K562 (cell line): ENCODE results near the gene CEP120. TPM values are rescaled to one million over a fixed set of nuclear protein-coding genes. Genes with fewer than 3 reads are reported as not detected.

Experiments used
- ATAC-seq: fragments of 200-7000 bp; cut with Tn5 transposase; 3 replicates; pipeline ENCODE4 v1.9.1; 2020; ENCODE audit warnings: moderate library complexity
- BruUV-seq: library from RNA; stranded (reverse); fragments of 400-500 nt; replicated peaks from 2 replicates; lab custom pipeline; 2021; lab: Mats Ljungman, UMichigan
- CTCF ChIA-PET: fragments of 300-600 bp; formaldehyde crosslinking; extraction: SDS; loops from one replicate; lab custom pipeline; 2021; ENCODE audit warnings: low intra/inter-chr PET ratio; lab: Yijun Ruan, JAX
- POLR2A ChIA-PET: fragments of 300-600, 350-650 bp; sonication (Branson Sonifier 250); formaldehyde crosslinking; extraction: SDS; loops from one replicate; lab custom pipeline; 2021; ENCODE audit warnings: antibody characterized with exemption, inconsistent platforms; lab: Yijun Ruan, JAX
- DNase-seq, 4 experiments: peaks; one replicate each; pipeline versions ENCODE4 v3.0.0 to v3.0.0-alpha.2; 2011 to 2018; ENCODE audit warnings: low spot score in 3 of 4, mixed read lengths in 3 of 4; ENCODE audit errors: extremely low read depth in 1 of 4
- FAIRE-seq: peaks from 2 replicates; lab custom pipeline; 2011; peaks lifted over from hg19 to GRCh38; lab: Jason Lieb, UNC
- H2AFZ ChIP-seq: 2 replicates; pipeline ENCODE4 v1.6.0; 2011; ENCODE audit warnings: low read depth, low read length, control low read depth, inconsistent platforms
- H3K27ac ChIP-seq: fragments of 200-600 bp; 3 replicates; pipeline ENCODE4 v1.8.0; 2011; ENCODE audit warnings: low read depth, mild to moderate bottlenecking, control low read depth, inconsistent platforms, low read length, moderate library complexity, mixed read lengths; ENCODE audit errors: extremely low read depth
- H3K27me3 ChIP-seq, 2 experiments: fragments of 300-600 bp in 1 of 2; 2 replicates in 1 of 2; 3 replicates in 1 of 2; pipeline versions ENCODE4 v1.6.0 to v1.8.0; 2011; ENCODE audit warnings: inconsistent platforms in 2 of 2, low read length in 2 of 2, mild to moderate bottlenecking in 1 of 2, mixed read lengths in 1 of 2, moderate library complexity in 1 of 2; ENCODE audit not compliant: control insufficient read depth in 2 of 2, insufficient read depth in 2 of 2
- H3K36me3 ChIP-seq: fragments of 300-600 bp; 3 replicates; pipeline ENCODE4 v1.8.0; 2011; ENCODE audit warnings: mild to moderate bottlenecking, low read length, inconsistent platforms; ENCODE audit not compliant: control insufficient read depth, insufficient read depth
- H3K4me1 ChIP-seq, 2 experiments: fragments of 200-600 bp in 1 of 2; replicated peaks in 1 of 2; 2 replicates in 1 of 2; 3 replicates in 1 of 2; pipeline versions ENCODE4 v1.5.1 to v1.8.0; 2011; ENCODE audit warnings: inconsistent platforms in 2 of 2, low read length in 2 of 2, mild to moderate bottlenecking in 1 of 2, mixed read lengths in 1 of 2, moderate library complexity in 1 of 2; ENCODE audit not compliant: control insufficient read depth in 2 of 2, insufficient read depth in 2 of 2
- H3K4me2 ChIP-seq: 2 replicates; pipeline ENCODE4 v1.6.1; 2011; ENCODE audit warnings: low read length, control low read depth, inconsistent platforms, mixed read lengths; ENCODE audit not compliant: insufficient read depth
- H3K4me3 ChIP-seq: fragments of 200-600 bp; sonication (generic), shearing (Covaris generic); 2 replicates; pipeline ENCODE4 v1.5.1; 2016; ENCODE audit warnings: control low read depth, inconsistent platforms
- H3K79me2 ChIP-seq: fragments of 200-600 bp; 3 replicates; pipeline ENCODE4 v1.8.0; 2011; ENCODE audit warnings: low read length, inconsistent platforms; ENCODE audit not compliant: control insufficient read depth, insufficient read depth
- H3K9ac ChIP-seq, 2 experiments: 2 replicates each; pipeline versions ENCODE4 v1.6.0 to v1.6.1; 2011; ENCODE audit warnings: low read depth in 2 of 2, low read length in 2 of 2, control low read depth in 1 of 2, inconsistent platforms in 1 of 2, mild to moderate bottlenecking in 1 of 2, mixed read lengths in 1 of 2; ENCODE audit not compliant: insufficient read depth in 1 of 2
- H3K9me1 ChIP-seq: one replicate; pipeline ENCODE4 v1.6.0; 2011; ENCODE audit warnings: inconsistent platforms, mild to moderate bottlenecking, low read length, moderate library complexity; ENCODE audit not compliant: control insufficient read depth, insufficient read depth
- H3K9me3 ChIP-seq: replicated peaks from 2 replicates; pipeline ENCODE4 v1.5.1; 2011; ENCODE audit warnings: low read depth, low read length, inconsistent platforms; ENCODE audit not compliant: control insufficient read depth, insufficient read depth
- H4K20me1 ChIP-seq: replicated peaks from 2 replicates; pipeline ENCODE4 v1.6.1; 2011; ENCODE audit warnings: low read length, inconsistent platforms, mixed read lengths; ENCODE audit not compliant: control insufficient read depth, insufficient read depth
- ATF7 ChIP-seq: fragments of 450-650 bp; IDR thresholded peaks from 2 replicates; pipeline ENCODE4 v1.7.1; 2014; ENCODE audit warnings: mild to moderate bottlenecking, moderate library complexity
- CAMTA2 ChIP-seq: fragments of 250-450 bp; sonication (Bioruptor Pico); conservative IDR thresholded peaks from 2 replicates; pipeline ENCODE4 v1.5.1; 2022
- PML ChIP-seq: IDR thresholded peaks from 2 replicates; pipeline ENCODE4 v1.6.1; 2012; ENCODE audit warnings: low read length, inconsistent platforms
- TARDBP ChIP-seq: fragments of 450-650 bp; IDR thresholded peaks from 2 replicates; pipeline ENCODE4 v1.6.1; 2016
- ZBTB40 ChIP-seq, 2 experiments: fragments of 450-650 bp in 1 of 2; sonication (generic) in 1 of 2; formaldehyde crosslinking in 1 of 2; IDR thresholded peaks; 2 replicates each; pipeline versions ENCODE4 v1.7.1 to v1.9.0; 2016 to 2022; ENCODE audit warnings: inconsistent platforms in 1 of 2, mild to moderate bottlenecking in 1 of 2, missing genetic modification reagents in 1 of 2
- ZKSCAN1 ChIP-seq: fragments of 150-350 bp; IDR thresholded peaks from 2 replicates; pipeline ENCODE4 v1.6.1; 2016; ENCODE audit warnings: low read depth, low read length
- ZNF239 ChIP-seq: fragments of 250-450 bp; sonication (Bioruptor Pico); IDR thresholded peaks from 2 replicates; pipeline ENCODE4 v1.4.0; 2020; ENCODE audit warnings: mild to moderate bottlenecking
- WGBS: fragments of 100-300 bp; shearing (Covaris generic); methylation state at CpG from one replicate; pipeline ENCODE4 v1.1.6; 2016; ENCODE audit warnings: low coverage, mixed read lengths; ENCODE audit not compliant: insufficient coverage; ENCODE audit errors: missing lambda C conversion rate; 5-methylcytosine and 5-hydroxymethylcytosine counted together
- in situ Hi-C: fragments of 300-500 bp; cut with MboI; formaldehyde crosslinking; loops from 4 replicates; pipeline ENCODE4 v1.15.0; 2018; ENCODE audit warnings: inconsistent platforms, mixed read lengths
- intact Hi-C: fragments of 100-400 bp; cut with micrococcal nuclease; formaldehyde crosslinking; loops from 2 replicates; pipeline ENCODE4 v1.14.2; 2022
- polyA plus RNA-seq, 8 experiments: library from polyadenylated mRNA; depleted of rRNA in 4 of 8; stranded (reverse) in 5 of 8; unstranded in 3 of 8; fragments of >200 nt; fragmentation: Nextera tagmentation in 2 of 8; fragmentation: Illumina TruSeq in 1 of 8; extraction: Ambion mirVana in 2 of 8; extraction: Trizol in 1 of 8; gene quantifications; 2 replicates each; pipeline versions ENCODE4 v1.2.1 to v1.2.3, GENCODE V29; 2011 to 2014; ENCODE audit warnings: inconsistent platforms in 1 of 8, missing spikeins in 1 of 8
- total RNA-seq, 7 experiments: library from RNA; depleted of rRNA in 6 of 7; stranded (reverse); fragments of >200 nt in 6 of 7; fragmentation: Illumina TruSeq in 2 of 7; extraction: Trizol in 2 of 7; gene quantifications; 2 replicates each; pipeline versions ENCODE4 v1.2.1 to v1.2.3, GENCODE V29; 2011 to 2021; ENCODE audit warnings: low replicate concordance in 1 of 7
- TF ChIP-seq, protein P1 (sequence below): fragments of 450-650 bp; conservative IDR thresholded peaks from 2 replicates; pipeline ENCODE4 v1.6.1; 2016; ENCODE audit warnings: missing genetic modification characterization, low read depth, mild to moderate bottlenecking, missing compliant biosample characterization, moderate library complexity
- TF ChIP-seq, protein P2 (sequence below): IDR thresholded peaks from 2 replicates; pipeline ENCODE4 v1.6.1; 2011; ENCODE audit not compliant: insufficient read length; ENCODE audit errors: extremely low read depth
- TF ChIP-seq, protein P3 (sequence below): fragments of 250-450 bp; sonication (Bioruptor Pico); IDR thresholded peaks from 2 replicates; pipeline ENCODE4 v1.8.0; 2022; ENCODE audit warnings: inconsistent platforms, mild to moderate bottlenecking, moderate library complexity, borderline replicate concordance
- TF ChIP-seq, protein P4 (sequence below): fragments of 250-450 bp; sonication (Bioruptor Pico); IDR thresholded peaks from 2 replicates; pipeline ENCODE4 v1.8.0; 2021; ENCODE audit warnings: moderate library complexity, mild to moderate bottlenecking, inconsistent platforms

Gene CEP120
- total and polyA plus RNA-seq, 9 of the 15 experiments (the other 6 are each of a cell fraction or from before 2014, with no cell fraction given), result 3.3 to 24.9 (median 14.4) TPM

DNA sequence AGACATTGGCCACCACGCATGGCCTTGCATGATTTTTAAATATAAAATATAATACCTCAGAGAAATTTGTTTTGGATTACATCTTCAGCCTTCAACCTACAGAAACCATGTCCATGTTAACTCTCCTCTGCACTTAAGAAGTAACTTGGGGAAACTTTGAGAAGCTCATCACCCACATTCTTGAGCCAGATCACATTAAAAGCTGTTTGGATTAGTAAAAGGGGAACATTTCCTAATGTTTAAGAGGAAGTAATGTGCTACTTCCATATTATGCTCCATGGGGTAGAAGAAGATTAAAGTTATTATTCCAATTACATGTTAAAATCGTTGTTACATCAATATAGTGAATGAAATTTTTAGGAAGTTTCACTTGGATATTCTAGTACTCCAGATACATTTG lies 10.4 kb upstream of the CEP120 start:
- FAIRE-seq, result no peak
- H3K27ac ChIP-seq, result no peak overlapping the region
- TF ChIP-seq PML (no peak), TARDBP (no peak), CAMTA2 (CRISPR knock-in tag) (no peak), ZKSCAN1 (no peak), ATF7 (no peak), ZNF239 (CRISPR knock-in tag) (no peak), ZBTB40 (IDR thresholded peaks at IDR 0.05) (no peak), ZBTB40 (CRISPR knock-in tag; IDR thresholded peaks at IDR 0.05) (no peak)
- TF ChIP-seq, protein P1, sequence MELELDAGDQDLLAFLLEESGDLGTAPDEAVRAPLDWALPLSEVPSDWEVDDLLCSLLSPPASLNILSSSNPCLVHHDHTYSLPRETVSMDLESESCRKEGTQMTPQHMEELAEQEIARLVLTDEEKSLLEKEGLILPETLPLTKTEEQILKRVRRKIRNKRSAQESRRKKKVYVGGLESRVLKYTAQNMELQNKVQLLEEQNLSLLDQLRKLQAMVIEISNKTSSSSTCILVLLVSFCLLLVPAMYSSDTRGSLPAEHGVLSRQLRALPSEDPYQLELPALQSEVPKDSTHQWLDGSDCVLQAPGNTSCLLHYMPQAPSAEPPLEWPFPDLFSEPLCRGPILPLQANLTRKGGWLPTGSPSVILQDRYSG (tag), result no peak
- TF ChIP-seq, protein P2, sequence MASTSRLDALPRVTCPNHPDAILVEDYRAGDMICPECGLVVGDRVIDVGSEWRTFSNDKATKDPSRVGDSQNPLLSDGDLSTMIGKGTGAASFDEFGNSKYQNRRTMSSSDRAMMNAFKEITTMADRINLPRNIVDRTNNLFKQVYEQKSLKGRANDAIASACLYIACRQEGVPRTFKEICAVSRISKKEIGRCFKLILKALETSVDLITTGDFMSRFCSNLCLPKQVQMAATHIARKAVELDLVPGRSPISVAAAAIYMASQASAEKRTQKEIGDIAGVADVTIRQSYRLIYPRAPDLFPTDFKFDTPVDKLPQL, result no peak
- TF ChIP-seq, protein P3, sequence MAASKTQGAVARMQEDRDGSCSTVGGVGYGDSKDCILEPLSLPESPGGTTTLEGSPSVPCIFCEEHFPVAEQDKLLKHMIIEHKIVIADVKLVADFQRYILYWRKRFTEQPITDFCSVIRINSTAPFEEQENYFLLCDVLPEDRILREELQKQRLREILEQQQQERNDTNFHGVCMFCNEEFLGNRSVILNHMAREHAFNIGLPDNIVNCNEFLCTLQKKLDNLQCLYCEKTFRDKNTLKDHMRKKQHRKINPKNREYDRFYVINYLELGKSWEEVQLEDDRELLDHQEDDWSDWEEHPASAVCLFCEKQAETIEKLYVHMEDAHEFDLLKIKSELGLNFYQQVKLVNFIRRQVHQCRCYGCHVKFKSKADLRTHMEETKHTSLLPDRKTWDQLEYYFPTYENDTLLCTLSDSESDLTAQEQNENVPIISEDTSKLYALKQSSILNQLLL (CRISPR knock-in tag), result no peak
- TF ChIP-seq, protein P4, sequence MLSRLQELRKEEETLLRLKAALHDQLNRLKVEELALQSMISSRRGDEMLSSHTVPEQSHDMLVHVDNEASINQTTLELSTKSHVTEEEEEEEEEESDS (CRISPR knock-in tag), result no peak

More for the DNA sequence above, 10.4 kb upstream of the CEP120 start:
- H3K4me1 ChIP-seq, result no peaks in the 10 kb centered on the region
- no peak overlapping the region for H3K9ac ChIP-seq
- H3K79me2 ChIP-seq, result no peaks in the 10 kb centered on the region
- DNase-seq (no peak), ATAC-seq (no peak)
- 20% methylated on average over 2 of the region's 2 CpGs for WGBS
- in situ Hi-C loops (no loop called here), intact Hi-C loops (no loop called here)
- no peak overlapping the region for H2AFZ ChIP-seq
- no peaks in the 10 kb centered on the region for H3K27me3 ChIP-seq
- no peaks in the 10 kb centered on the region for H3K9me3 ChIP-seq
- BruUV-seq, result no TSS peak
- ChIA-PET CTCF (no interaction called here), POLR2A (interaction anchor here (1.4 kb wide), 1 partner anchor 10 kb away, joined by 4 read pairs; the partner anchor contains the start of gene CEP120)
- no peaks in the 10 kb centered on the region for H3K36me3 ChIP-seq
- H4K20me1 ChIP-seq, result no peaks in the 10 kb centered on the region
- H3K4me2 ChIP-seq, result no peak overlapping the region
- H3K9me1 ChIP-seq, result no peaks in the 10 kb centered on the region
- no peak overlapping the region for H3K4me3 ChIP-seq
